GM23338 (cell line): ENCODE data around the gene ZIC2. TPM values are rescaled to one million over a fixed set of nuclear protein-coding genes. Genes with fewer than 3 reads are reported as not detected.

ENCODE experiments used
- ATAC-seq: fragments of 200-7000 bp; cut with Tn5 transposase; 3 replicates; pipeline ENCODE4 v1.9.1; 2020
- DNase-seq: peaks from one replicate; pipeline ENCODE4 v3.0.0-alpha.2; 2015; ENCODE audit warnings: low spot score
- H2AFZ ChIP-seq: fragments of 200-600 bp; sonication (generic); 2 replicates; pipeline ENCODE4 v1.8.0; 2016; ENCODE audit warnings: antibody characterized with exemption, mild to moderate bottlenecking, moderate library complexity
- H3F3A ChIP-seq: fragments of 200-600 bp; sonication (generic); replicated peaks from 2 replicates; pipeline ENCODE4 v1.8.0; 2017; ENCODE audit warnings: antibody characterized with exemption, mixed run types, low read depth
- H3K27ac ChIP-seq: fragments of 200-600 bp; sonication (generic); 2 replicates; pipeline ENCODE4 v1.6.1; 2016; ENCODE audit warnings: low read depth
- H3K27me3 ChIP-seq: fragments of 200-600 bp; sonication (generic); 2 replicates; pipeline ENCODE4 v1.8.0; 2016; ENCODE audit warnings: mild to moderate bottlenecking, mixed run types, moderate library complexity; ENCODE audit not compliant: insufficient read depth
- H3K36me3 ChIP-seq: fragments of 200-600 bp; sonication (generic); 2 replicates; pipeline ENCODE4 v1.8.0; 2016; ENCODE audit warnings: mild to moderate bottlenecking; ENCODE audit not compliant: insufficient read depth
- H3K4me1 ChIP-seq: fragments of 200-600 bp; sonication (generic); 2 replicates; pipeline ENCODE4 v1.8.0; 2016; ENCODE audit warnings: mild to moderate bottlenecking, moderate library complexity; ENCODE audit not compliant: insufficient read depth
- H3K4me2 ChIP-seq: fragments of 200-600 bp; sonication (generic); 2 replicates; pipeline ENCODE4 v1.7.1; 2017; ENCODE audit warnings: mixed run types
- H3K4me3 ChIP-seq: fragments of 200-600 bp; sonication (generic); 2 replicates; pipeline ENCODE4 v1.6.1; 2016; ENCODE audit warnings: mixed run types
- H3K79me2 ChIP-seq: fragments of 200-600 bp; sonication (generic); replicated peaks from 2 replicates; pipeline ENCODE4 v1.8.0; 2017; ENCODE audit warnings: mild to moderate bottlenecking; ENCODE audit not compliant: insufficient read depth
- H3K9me2 ChIP-seq: fragments of 200-600 bp; sonication (generic); 2 replicates; pipeline ENCODE4 v1.8.0; 2017; ENCODE audit not compliant: insufficient read depth
- H4K20me1 ChIP-seq: fragments of 200-600 bp; sonication (generic); replicated peaks from 2 replicates; pipeline ENCODE4 v1.8.0; 2017; ENCODE audit warnings: mild to moderate bottlenecking; ENCODE audit not compliant: insufficient read depth
- H3K27ac Mint-ChIP-seq: 2 replicates; pipeline ENCODE4 v1.8.0; 2020; ENCODE audit warnings: inconsistent platforms, mild to moderate bottlenecking, moderate library complexity, mixed read lengths
- H3K27me3 Mint-ChIP-seq: 3 replicates; pipeline ENCODE4 v1.8.0; 2022; ENCODE audit warnings: low read depth, mild to moderate bottlenecking, moderate library complexity, mixed read lengths, inconsistent platforms; ENCODE audit not compliant: insufficient read depth, poor library complexity
- H3K36me3 Mint-ChIP-seq: 3 replicates; pipeline ENCODE4 v1.8.0; 2021; ENCODE audit warnings: low read depth, mild to moderate bottlenecking, inconsistent platforms, moderate library complexity, mixed read lengths
- H3K4me1 Mint-ChIP-seq: 3 replicates; pipeline ENCODE4 v1.8.0; 2020; ENCODE audit warnings: mild to moderate bottlenecking, inconsistent platforms, mixed read lengths
- H3K4me3 Mint-ChIP-seq: 3 replicates; pipeline ENCODE4 v1.8.0; 2021; ENCODE audit warnings: moderate library complexity, mild to moderate bottlenecking, inconsistent platforms, mixed read lengths
- H3K9me3 Mint-ChIP-seq: 3 replicates; pipeline ENCODE4 v1.8.0; 2020; ENCODE audit warnings: moderate library complexity, mild to moderate bottlenecking, inconsistent platforms, mixed read lengths
- CREB1 ChIP-seq: fragments of 250-450 bp; sonication (Bioruptor Pico); IDR thresholded peaks from 2 replicates; pipeline ENCODE4 v1.5.0; 2020; ENCODE audit warnings: low read depth, mild to moderate bottlenecking, moderate library complexity
- CTCF ChIP-seq, 2 experiments: fragments of 200-600 bp in 1 of 2; sonication (generic) in 1 of 2; conservative IDR thresholded peaks; 2 replicates each; pipeline versions ENCODE4 v1.5.1 to v1.6.1; 2016 to 2017; ENCODE audit warnings: antibody characterized with exemption in 2 of 2, low read depth in 2 of 2, mild to moderate bottlenecking in 2 of 2, moderate library complexity in 1 of 2
- EZH2 ChIP-seq: fragments of 200-600 bp; sonication (generic); IDR thresholded peaks from one replicate; pipeline ENCODE4 v1.8.0; 2017; ENCODE audit warnings: antibody characterized with exemption, mild to moderate bottlenecking, low read depth; ENCODE audit not compliant: unreplicated experiment
- EZH2phosphoT487 ChIP-seq: fragments of 200-600 bp; sonication (generic); IDR thresholded peaks from one replicate; pipeline ENCODE4 v1.8.1; 2018; ENCODE audit warnings: antibody characterized with exemption; ENCODE audit not compliant: unreplicated experiment
- NANOG ChIP-seq: IDR thresholded peaks from 2 replicates; pipeline ENCODE4 v1.6.1; 2016; ENCODE audit warnings: antibody characterized with exemption, borderline replicate concordance
- POLR2AphosphoS5 ChIP-seq: IDR thresholded peaks from 2 replicates; pipeline ENCODE4 v1.6.1; 2016; ENCODE audit warnings: antibody characterized with exemption, low read depth
- REST ChIP-seq: IDR thresholded peaks from one replicate; pipeline ENCODE4 v1.6.1; 2018; ENCODE audit warnings: antibody characterized with exemption; ENCODE audit not compliant: unreplicated experiment
- ZNF114 ChIP-seq: fragments of 250-450 bp; sonication (Bioruptor Pico); IDR thresholded peaks from 2 replicates; pipeline ENCODE4 v1.5.0; 2020; ENCODE audit warnings: mild to moderate bottlenecking, moderate library complexity
- ZNF462 ChIP-seq: fragments of 250-450 bp; sonication (Bioruptor Pico); IDR thresholded peaks from 2 replicates; pipeline ENCODE4 v1.5.0; 2020; ENCODE audit warnings: mild to moderate bottlenecking, moderate library complexity
- polyA plus RNA-seq: library from polyadenylated mRNA; unstranded; fragments of >200 nt; fragmentation: Nextera tagmentation; extraction: Ambion mirVana; gene quantifications from 2 replicates; pipeline ENCODE4 v1.2.1, GENCODE V29; 2016
- total RNA-seq: library from RNA; depleted of rRNA; stranded (reverse); fragments of >200 nt; shearing (Covaris generic); gene quantifications from 2 replicates; pipeline ENCODE4 v1.2.3, GENCODE V29; 2014

ZIC2 gene
- total and polyA plus RNA-seq, 2 experiments from 2014 or later = 63.2 to 87.9 TPM

GRCh38 chr13:99960663-99961311 is 20.8 kb upstream of the ZIC2 start:
- no peak for ATAC-seq
- no peak overlapping the region for H3K27ac Mint-ChIP-seq
- peaks cover 8% of the 10 kb centered on the region for H3K79me2 ChIP-seq

More at GRCh38 chr13:99960663-99961311, 20.8 kb upstream of the ZIC2 start:
- H2AFZ ChIP-seq = no peak overlapping the region
- peak overlapping the region; percentile 74 for H3K4me2 ChIP-seq
- H3K27me3 ChIP-seq = peaks cover 85% of the 10 kb centered on the region
- peaks cover 16% of the 10 kb centered on the region for H4K20me1 ChIP-seq
- H3K36me3 Mint-ChIP-seq = peaks cover 23% of the 10 kb centered on the region
- H3K4me3 Mint-ChIP-seq = peak overlapping the region; percentile 40
- H3K4me1 Mint-ChIP-seq = peaks cover 55% of the 10 kb centered on the region
- no peaks in the 10 kb centered on the region for H3K9me3 Mint-ChIP-seq
- H3K36me3 ChIP-seq = peaks cover 16% of the 10 kb centered on the region
- H3F3A ChIP-seq = peaks cover 29% of the 10 kb centered on the region
- no peak overlapping the region for H3K27ac ChIP-seq
- H3K9me2 ChIP-seq = no peaks in the 10 kb centered on the region
- TF ChIP-seq POLR2AphosphoS5 = no peak
- no peak for TF ChIP-seq EZH2phosphoT487
- no peak for TF ChIP-seq EZH2
- no peak for TF ChIP-seq REST
- TF ChIP-seq ZNF462 (CRISPR knock-in tag) = no peak
- no peak for TF ChIP-seq NANOG
- TF ChIP-seq CTCF (conservative IDR thresholded peaks at IDR 0.05; ENCODE audit: low read depth in 2 of 2) = no peak
- TF ChIP-seq ZNF114 (CRISPR knock-in tag) = no peak
- TF ChIP-seq CREB1 = no peak
- peak overlapping the region; percentile 40; the same call in 1 of the 2 replicates for H3K4me3 ChIP-seq
- peak; percentile 51 for DNase-seq
- peaks cover 57% of the 10 kb centered on the region for H3K27me3 Mint-ChIP-seq
- peaks cover 77% of the 10 kb centered on the region for H3K4me1 ChIP-seq
